HG02759 (cell line): ENCODE data around the gene TK2.
A peak's percentile ranks its signal among the peaks of the same experiment; 100 is the strongest.
"Not testable (repeated sequence)": the region's sequence is repeated elsewhere in the genome, so short reads cannot be mapped to it uniquely, and the experiment has no call there.

Experiments
- ATAC-seq: cut with Tn5 transposase; IDR thresholded peaks from one replicate; pipeline ENCODE4 v1.9.1; 2021; ENCODE audit warnings: mild to moderate bottlenecking, moderate library complexity; ENCODE audit not compliant: unreplicated experiment

The TK2 gene

DNA sequence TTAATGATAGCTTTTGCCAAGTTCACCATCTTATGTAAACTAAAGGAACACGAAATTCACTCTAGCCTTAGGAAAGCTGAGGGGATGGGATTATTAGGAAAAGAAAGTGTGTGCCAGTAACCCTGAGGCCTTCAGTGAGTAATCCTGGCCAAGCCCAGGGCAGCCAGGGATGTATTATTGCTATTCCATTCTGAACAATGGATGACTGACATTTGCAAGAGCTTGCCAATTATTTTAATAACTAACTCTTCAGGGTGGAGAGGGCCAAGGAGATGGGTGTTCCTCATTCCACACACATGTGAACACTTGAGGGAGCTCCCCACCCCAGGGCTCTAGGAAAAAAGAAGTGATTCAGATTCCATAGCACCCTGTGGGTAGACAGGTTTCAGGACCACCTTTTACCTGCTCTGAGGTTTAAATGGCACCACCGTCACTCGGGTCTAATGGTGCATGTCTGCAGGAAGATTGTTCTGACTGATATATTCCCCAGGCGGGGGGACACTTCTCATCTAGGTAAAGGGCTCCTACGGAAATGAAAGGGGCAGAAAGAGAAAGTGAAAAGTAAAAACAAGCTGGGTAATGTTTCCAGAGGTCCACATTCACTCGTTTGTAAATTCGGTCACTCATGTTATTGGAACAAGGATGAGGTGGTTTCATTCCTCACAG lies 41.5 kb downstream of the TK2 start:
- peak; percentile 56 for ATAC-seq

DNA sequence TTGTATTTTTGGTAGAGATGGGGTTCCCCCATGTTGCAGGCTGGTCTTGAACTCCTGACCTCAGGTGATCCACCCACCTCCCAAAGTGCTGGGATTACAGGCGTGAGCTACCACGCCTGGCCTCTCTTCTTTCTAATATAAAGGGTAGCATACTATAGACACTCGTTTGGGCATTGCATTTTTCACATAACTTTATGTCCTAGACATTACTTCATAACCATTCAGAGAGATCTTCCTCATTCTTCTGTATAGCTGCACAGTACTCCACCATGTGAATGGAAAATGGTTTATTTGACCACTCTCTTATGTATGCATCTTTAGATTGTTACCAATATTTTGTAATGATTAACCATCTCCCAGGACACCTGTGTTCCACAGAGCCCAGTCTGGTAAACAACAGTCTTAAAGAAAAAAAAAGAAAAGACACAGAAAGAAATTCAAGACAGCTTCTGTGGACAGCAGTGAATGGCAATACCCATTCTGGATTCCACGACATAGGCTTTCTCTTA lies 42.1 kb downstream of the TK2 start:
- ATAC-seq = no peak

DNA sequence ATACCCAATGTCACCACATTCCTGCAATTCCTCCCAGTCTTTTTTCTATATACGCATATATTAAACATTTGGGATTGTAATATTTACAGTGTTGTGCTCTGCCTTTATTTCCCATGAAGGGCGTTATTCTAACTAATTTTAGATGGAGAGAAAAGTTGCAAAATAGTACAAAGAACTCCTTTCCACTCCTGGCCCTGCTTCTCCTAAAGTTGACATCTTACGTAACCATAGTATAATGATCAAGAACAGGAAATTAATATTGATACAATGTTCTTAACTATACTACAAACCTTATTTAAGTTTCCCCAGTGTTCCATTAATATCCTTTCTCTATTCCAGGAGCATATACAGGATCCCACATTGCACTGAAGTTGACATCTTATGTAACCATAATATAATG lies 46.3 kb downstream of the TK2 start:
- ATAC-seq = no peak

DNA sequence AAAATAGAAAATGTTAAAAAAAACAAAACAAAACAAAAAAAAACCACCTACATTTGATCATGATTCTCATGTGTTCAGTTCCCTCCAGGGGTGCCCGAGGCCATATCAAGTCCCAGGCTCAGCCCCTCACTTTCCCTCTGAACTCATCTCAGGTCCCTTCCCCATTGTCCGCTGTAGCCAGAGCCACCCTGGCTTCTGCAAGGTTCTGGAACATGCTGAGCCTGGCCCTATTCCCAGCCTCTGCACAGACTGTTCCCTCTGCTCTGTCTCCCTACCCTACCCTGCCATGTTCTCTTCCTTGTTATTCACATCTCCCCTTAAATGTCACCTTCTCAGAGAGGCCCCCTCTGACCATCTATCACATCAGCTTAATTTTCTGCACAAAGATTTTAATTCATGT lies 46.9 kb downstream of the TK2 start:
- ATAC-seq = no peak

DNA sequence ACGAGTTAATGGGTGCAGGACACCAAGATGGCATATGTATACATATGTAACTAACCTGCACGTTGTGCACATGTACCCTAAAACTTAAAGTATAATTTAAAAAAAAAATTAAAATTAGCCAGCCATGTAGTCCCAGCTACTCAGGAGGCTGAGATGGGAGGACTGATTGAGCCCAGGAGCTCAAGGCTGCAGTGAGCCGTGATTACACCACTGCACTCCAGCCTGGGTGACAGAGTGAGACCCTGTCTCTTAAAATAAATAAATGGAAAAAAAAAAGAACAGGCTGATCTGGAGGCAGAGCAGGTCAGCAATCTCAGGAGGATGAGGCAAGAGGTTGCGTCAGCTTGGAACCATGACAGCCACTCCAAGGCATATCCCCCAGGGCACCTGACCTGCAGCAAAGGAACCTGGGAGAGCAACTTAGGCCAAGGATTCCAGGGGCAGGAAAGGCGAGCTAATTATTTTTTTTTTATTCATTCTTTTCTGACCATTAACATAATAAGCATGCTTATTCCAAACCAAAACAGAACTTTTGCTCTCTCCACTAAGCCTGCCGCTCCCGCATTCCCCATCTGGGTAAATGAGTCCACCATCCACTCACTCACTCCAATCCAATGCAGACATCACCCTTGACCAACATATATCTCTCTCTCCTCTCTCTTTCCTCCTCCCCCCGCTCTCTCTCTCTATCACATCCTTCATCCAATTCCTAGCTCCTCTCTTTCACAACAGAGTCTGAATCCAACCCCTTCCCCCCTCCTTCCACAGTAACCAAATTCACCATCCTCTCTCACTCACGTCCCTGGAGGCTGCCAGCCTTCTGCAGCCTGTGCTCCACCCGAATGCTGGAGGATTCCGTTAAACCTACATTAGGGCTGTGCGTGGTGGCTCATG lies 47.7 kb downstream of the TK2 start:
- no peak for ATAC-seq

DNA sequence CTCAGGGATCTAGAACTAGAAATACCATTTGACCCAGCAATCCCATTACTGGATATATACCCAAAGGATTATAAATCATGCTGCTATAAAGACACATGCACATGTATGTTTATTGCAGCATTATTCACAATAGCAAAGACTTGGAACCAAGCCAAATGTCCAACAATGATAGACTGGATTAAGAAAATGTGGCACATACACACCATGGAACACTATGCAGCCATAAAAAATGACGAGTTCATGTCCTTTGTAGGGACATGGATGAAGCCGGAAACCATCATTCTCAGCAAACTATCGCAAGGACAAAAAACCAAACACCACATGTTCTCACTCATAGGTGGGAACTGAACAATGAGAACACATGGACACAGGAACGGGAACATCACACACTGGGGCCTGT lies 48.4 kb downstream of the TK2 start:
- ATAC-seq = not testable (repeated sequence)

DNA sequence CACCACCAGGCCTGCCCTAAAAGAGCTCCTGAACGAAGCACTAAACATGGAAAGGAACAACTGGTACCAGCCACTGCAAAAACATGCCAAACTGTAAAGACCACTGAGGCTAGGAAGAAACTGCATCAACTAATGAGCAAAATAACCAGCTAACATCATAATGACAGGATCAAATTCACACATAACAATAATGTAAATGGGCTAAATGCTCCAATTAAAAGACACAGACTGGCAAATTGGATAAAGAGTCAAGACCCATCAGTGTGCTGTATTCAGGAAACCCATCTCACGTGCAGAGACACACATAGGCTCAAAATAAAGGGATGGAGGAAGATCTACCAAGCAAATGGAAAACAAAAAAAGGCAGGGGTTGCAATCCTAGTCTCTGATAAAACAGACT lies 52.0 kb downstream of the TK2 start:
- not testable (repeated sequence) for ATAC-seq

DNA sequence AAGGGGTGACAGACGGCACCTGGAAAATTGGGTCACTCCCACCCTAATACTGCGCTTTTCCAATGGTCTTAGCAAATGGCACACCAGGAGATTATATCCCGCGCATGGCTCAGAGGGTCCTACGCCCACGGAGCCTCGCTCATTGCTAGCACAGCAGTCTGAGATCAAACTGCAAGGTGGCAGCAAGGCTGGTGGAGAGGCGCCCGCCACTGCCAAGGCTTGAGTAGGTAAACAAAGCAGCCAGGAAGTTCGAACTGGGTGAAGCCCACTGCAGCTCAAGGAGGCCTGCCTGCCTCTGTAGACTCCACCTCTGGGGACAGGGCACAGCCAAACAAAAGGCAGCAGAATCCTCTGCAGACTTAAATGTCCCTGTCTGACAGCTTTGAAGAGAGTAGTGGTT lies 53.7 kb downstream of the TK2 start:
- ATAC-seq = not testable (repeated sequence)

DNA sequence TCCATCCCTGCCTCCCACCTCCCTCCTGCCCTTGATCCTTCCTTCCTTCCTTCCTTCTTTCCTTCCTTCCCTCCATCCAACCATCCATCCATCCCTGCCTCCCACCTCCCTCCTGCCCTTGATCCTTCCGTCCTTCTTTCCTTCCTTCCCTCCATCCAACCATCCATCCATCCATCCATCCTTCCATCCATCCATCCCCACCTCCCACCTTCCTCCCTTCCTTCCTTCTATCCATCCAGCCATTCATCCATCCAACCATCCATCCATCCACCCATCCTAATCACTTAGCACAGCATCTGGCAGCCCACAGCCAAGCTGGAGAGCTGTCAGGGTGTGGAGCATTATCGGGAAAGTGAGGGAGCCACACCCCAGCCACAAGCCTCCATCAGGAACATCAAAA lies 54.5 kb downstream of the TK2 start:
- ATAC-seq = no peak

DNA sequence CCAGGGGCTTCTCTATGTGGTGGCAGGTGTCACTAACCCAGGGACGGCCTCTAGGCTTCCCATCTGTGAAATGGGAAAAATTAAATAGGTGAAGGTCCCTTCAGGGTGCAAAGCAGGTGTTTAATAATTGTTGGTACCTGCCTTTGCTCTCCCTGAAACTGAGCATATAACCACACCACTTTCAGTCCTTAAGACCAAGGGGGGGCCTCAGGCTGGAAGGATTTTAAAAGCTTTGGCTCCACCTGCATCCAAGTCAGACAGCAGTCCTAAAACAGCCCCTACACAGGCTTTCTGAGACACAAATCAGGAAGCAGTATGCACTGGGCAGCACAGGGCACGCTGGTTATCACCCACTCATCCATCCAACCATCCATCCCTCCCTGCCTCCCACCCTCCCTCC lies 55.0 kb downstream of the TK2 start:
- no peak for ATAC-seq

DNA sequence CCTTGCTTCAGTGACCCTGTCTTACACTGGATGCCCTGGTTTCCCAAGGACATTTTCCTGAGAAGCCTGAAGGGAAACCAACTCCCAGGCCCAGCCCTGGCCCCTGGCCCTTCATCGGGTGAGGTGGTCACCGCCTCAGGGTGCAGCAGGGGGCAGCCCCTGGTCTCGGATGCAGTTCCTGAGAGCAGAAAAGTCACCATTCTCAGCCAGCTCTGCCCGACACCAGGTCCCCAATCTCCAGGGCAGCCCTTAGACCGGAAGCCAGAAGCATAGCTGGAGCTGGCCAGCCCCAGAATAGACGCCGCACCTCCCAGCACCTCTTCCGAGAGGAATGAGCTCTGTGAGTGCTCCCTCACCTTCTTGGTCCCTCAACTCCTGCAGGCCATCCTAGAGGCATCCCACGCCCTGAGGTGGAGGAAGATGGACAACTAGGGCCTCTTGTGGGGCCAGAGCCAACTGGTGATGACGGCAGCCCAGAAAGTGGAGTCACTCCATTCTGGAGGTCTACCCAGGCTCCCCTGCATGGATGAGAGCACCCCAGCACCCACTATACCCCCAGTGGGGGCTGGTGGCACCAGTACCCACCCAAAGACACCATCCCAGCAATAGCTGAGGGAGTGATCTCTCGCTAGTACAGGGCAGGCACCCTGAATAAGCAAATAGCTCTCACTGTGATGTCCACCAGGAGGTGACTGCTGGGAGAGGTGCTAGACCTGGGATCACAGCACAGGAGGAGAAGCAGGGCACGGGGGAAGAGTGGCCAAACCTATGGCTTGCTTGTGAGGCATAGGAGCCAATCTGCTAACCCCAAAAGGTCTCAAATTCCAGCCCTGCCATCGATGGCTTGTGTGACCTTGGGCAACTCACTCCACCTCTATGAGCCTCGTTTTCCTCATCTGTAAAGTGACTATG lies 56.2 kb downstream of the TK2 start:
- ATAC-seq = no peak

DNA sequence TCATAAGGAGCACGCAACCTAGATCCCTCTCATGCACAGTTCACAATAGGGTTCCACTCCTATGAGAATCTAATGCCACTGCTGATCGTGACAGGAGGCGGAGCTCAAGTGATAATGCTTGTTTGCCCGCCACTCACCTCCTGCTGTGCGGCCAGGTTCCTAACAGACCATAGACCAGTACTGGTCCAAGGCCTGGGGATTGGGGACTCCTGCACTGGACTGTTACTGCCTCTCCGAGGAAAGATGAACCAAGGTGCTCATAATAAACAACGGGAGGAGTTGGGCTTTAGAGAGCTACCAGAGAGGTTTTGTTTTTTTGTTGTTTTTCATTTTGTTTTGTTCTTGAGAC lies 58.2 kb downstream of the TK2 start:
- ATAC-seq = no peak

DNA sequence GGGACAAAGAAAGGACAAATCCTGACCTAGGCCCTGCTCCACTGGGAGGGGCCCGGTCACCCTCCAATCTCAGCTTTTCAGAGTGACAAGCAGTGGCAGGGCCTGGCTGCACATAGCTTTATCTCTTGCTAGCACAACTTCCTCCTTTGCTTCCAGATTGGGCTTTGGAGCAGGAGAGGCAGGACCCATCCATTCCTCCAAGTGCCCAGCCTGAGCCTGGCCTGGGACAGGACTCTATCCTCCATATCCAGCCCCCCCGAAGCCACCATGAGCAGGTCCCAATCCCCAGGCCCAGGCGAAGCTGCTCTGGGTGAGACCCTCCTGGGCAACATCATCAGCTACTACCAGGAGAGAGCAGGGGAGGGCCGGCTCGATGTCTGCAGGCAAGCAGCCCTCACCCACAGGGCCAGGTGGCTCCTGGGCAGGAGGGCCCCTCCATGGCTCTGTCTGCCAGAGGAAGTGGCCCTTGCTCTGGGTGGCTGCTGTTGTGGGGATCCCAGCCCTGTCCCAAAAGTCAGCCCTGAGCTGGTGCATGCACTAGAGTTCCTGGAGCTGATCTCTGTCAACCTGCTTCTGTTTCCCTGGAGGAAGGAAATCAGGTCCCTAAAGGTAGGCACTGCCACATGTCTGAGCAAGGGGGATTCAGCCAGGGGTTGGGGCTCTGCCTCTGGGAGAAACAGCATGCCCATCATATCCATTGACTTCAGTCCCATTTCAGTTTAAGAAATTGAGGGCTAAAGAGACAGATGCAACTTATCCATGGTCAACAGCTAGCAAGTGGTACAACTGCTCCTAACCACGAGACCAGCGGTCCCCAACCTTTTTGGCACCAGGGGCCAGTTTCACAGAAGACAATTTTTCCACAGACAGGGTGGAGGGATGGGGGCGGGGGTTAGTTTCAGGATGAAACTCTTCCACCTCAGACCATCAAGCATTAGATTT lies 58.9 kb downstream of the TK2 start:
- ATAC-seq = no peak

DNA sequence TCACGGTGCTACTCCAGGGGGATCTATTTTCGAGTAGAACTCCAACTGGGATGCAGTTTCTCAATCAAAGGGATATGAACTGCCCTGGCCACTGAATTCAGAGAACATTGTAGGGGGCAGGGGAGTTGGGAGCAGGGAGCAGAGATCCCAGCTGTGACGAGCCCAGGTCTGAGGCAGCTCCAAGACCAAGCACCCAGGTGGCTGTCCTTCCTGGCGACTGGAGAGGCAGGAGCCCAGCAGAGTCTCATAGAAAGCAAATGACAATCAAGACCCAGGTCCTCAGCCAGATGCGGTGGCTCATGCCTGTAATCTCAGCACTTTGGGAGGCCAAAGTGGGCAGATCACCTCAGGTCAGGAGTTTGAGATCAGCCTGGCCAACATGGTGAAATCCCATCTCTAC lies 60.1 kb downstream of the TK2 start:
- ATAC-seq = no peak

DNA sequence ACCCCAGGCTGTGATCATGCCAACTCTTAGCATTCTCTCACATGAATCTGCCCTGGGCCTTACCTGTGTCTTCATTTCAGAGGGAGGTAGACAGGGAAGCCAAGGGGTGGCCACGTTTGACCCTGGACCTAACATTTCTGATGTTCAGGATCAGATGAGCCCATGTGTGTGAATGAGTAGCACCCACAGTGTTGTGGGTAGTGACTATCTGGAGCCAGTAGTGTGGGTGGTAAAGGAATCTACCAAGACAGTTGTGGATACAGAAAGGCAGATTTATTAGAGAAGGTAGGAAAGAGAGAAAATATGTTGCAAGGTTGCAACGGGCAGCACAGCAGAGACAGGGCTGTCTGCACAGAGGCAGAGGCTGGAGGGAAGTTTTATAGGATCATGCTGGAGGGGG lies 60.5 kb downstream of the TK2 start:
- no peak for ATAC-seq

DNA sequence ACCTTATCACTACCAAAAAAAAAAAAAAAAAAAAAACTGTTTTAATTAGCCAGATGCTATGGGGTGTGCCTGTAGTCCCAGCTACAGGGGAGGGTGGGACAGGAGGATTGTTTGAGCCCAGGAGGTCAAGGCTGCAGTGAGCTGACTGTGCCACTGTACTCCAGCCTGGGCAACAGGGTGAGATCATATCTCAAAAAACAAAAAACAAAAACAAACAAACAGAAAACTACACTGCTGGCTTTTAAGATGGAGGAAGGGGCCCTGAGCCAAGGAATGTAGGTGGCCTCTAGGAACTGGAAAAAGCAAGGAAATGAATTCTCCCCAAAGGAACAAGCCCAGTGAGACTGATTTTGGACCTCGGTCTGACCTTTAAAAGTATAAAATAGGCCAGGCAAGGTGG lies 61.4 kb downstream of the TK2 start:
- ATAC-seq = no peak

DNA sequence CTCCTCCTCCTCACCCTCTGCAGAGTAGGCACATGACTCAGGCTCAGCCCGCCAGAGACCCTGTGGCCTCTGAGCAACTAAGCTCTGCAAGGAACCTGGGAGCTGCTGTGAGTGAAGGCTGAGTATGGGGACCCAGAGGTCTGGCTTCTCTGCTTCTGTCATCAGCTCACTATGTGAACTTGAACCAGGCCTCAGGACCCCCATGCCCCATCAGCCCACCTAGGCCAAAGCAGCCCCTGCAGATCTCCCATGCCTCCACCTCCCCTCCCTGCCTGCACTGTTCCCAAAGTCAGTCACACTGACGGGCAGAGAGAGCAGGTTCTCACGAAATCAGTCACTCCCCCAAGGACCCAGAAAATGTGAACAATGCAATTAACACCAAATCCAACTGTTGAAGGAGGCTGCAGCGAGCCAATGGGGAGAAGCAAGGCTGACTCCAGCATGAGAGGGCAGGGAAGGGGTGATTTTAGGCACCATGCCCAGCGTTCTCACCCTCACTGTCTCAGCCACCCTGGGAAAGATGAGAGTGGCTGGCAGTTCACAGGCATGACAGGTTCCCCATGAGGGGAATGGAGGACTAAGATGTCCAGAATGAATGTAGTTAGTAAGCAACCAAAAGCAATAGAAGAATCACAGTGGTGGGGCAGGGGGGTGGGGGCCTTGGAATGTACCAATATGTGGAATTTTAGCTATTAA lies 62.2 kb downstream of the TK2 start:
- no peak for ATAC-seq

DNA sequence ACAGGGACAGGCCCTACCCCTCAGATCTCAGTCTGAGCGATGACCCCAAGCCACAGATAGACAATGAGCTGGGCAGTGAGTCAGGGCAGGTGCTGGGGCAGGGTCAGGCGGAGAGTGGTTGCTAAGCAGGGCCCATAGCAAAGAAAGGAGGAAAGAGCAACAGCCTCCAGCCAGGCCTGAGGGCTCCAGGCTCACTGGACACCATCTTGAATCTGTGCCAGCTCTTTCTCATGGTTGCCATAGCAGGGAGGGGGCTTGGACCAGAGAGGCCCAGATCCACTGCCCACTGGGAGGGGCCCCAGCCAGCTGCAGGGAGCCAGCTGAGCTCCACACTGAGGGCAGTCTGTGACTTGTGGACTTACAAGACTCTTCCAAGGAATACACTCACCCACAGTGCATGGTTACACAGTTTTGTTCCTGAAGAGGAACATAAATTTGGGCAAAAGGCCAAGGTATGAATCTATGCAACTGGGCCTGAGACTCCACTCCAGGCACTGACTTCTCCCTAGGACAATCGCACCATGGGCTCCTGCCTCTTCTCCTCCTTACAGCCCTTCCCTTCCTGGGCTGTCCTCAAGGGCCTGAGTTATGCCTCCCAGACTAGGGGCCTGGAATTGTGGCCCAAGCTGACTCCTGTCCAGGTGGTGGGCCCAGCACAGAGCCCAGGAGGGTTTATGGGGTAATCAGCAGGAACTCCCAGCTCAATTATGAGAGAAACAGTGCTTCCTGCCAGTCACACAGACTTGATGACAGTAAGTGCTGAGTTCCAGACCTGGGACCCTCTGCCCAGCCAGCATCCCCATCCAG lies 62.9 kb downstream of the TK2 start:
- ATAC-seq = no peak
